H9 (cell line): ENCODE measurements around the gene PPP1R1B. TPM values are rescaled to one million over a fixed set of nuclear protein-coding genes. Genes with fewer than 3 reads are reported as not detected.

Experiments used
- DNase-seq: peaks from one replicate; pipeline ENCODE4 v3.0.0-alpha.2; 2017
- H2AFZ ChIP-seq: one replicate; pipeline ENCODE4 v1.6.1; 2013; ENCODE audit warnings: mild to moderate bottlenecking, low read length, control low read depth, moderate library complexity
- H2AK5ac ChIP-seq: 2 replicates; pipeline ENCODE4 v1.6.1; 2013; ENCODE audit warnings: low read length, control low read depth, mixed read lengths; ENCODE audit not compliant: insufficient read length
- H2BK120ac ChIP-seq: one replicate; pipeline ENCODE4 v1.6.1; 2013; ENCODE audit warnings: low read depth, mild to moderate bottlenecking, low read length, control low read depth, inconsistent platforms; ENCODE audit not compliant: poor library complexity, severe bottlenecking
- H2BK12ac ChIP-seq: 2 replicates; pipeline ENCODE4 v1.6.1; 2013; ENCODE audit warnings: low read length, control low read depth, mixed read lengths, low read depth; ENCODE audit not compliant: insufficient read length
- H2BK15ac ChIP-seq: 2 replicates; pipeline ENCODE4 v1.6.1; 2013; ENCODE audit warnings: low read depth, low read length, control low read depth
- H2BK20ac ChIP-seq: one replicate; pipeline ENCODE4 v1.6.1; 2013; ENCODE audit warnings: low read depth, mild to moderate bottlenecking, low read length, control low read depth, inconsistent platforms; ENCODE audit not compliant: poor library complexity, severe bottlenecking
- H2BK5ac ChIP-seq: 2 replicates; pipeline ENCODE4 v1.6.1; 2013; ENCODE audit warnings: low read length, control low read depth, mixed read lengths; ENCODE audit not compliant: insufficient read length
- H3K14ac ChIP-seq: 2 replicates; pipeline ENCODE4 v1.6.1; 2013; ENCODE audit warnings: low read length, control low read depth; ENCODE audit not compliant: insufficient read depth
- H3K18ac ChIP-seq: 2 replicates; pipeline ENCODE4 v1.6.1; 2013; ENCODE audit warnings: low read depth, mild to moderate bottlenecking, mixed read lengths, low read length, control low read depth; ENCODE audit not compliant: insufficient read length
- H3K23ac ChIP-seq: 2 replicates; pipeline ENCODE4 v1.6.1; 2013; ENCODE audit warnings: low read length, control low read depth, mixed read lengths, low read depth; ENCODE audit not compliant: insufficient read length
- H3K23me2 ChIP-seq: 2 replicates; pipeline ENCODE4 v1.6.1; 2013; ENCODE audit warnings: low read depth, mild to moderate bottlenecking, mixed read lengths, low read length, control low read depth; ENCODE audit not compliant: insufficient read length, poor library complexity, severe bottlenecking
- H3K27ac ChIP-seq: 2 replicates; pipeline ENCODE4 v1.5.1; 2013; ENCODE audit warnings: low read length, control low read depth, mixed read lengths, low read depth; ENCODE audit not compliant: insufficient read length
- H3K27me3 ChIP-seq: 2 replicates; pipeline ENCODE4 v1.6.1; 2013; ENCODE audit warnings: low read length, control low read depth, inconsistent platforms; ENCODE audit not compliant: insufficient read depth
- H3K4ac ChIP-seq: 2 replicates; pipeline ENCODE4 v1.6.1; 2013; ENCODE audit warnings: low read depth, mild to moderate bottlenecking, control low read depth, inconsistent platforms, low read length, moderate library complexity
- H3K4me1 ChIP-seq: 2 replicates; pipeline ENCODE4 v1.6.1; 2013; ENCODE audit warnings: low read length, control low read depth, inconsistent platforms; ENCODE audit not compliant: insufficient read depth
- H3K4me2 ChIP-seq: 2 replicates; pipeline ENCODE4 v1.6.1; 2013; ENCODE audit warnings: low read length, control low read depth, mixed read lengths; ENCODE audit not compliant: insufficient read length, insufficient read depth
- H3K56ac ChIP-seq: 2 replicates; pipeline ENCODE4 v1.6.1; 2013; ENCODE audit warnings: low read depth, mild to moderate bottlenecking, mixed read lengths, low read length, control low read depth; ENCODE audit not compliant: insufficient read length
- H3K79me1 ChIP-seq: 2 replicates; pipeline ENCODE4 v1.6.1; 2013; ENCODE audit warnings: low read depth, mild to moderate bottlenecking, moderate library complexity, low read length, control low read depth, inconsistent platforms; ENCODE audit not compliant: insufficient read depth, poor library complexity, severe bottlenecking
- H3K79me2 ChIP-seq: 2 replicates; pipeline ENCODE4 v1.6.1; 2013; ENCODE audit warnings: low read length, control low read depth, inconsistent platforms; ENCODE audit not compliant: insufficient read depth
- H3K9ac ChIP-seq: 2 replicates; pipeline ENCODE4 v1.6.1; 2013; ENCODE audit warnings: low read length, control low read depth, mixed read lengths; ENCODE audit not compliant: insufficient read length; ENCODE audit errors: extremely low read depth
- H3K9me3 ChIP-seq: one replicate; pipeline ENCODE4 v1.6.1; 2013; ENCODE audit warnings: low read depth, low read length, inconsistent platforms; ENCODE audit not compliant: control insufficient read depth
- H3T11ph ChIP-seq: one replicate; pipeline ENCODE4 v1.6.1; 2013; ENCODE audit warnings: mild to moderate bottlenecking, low read length, control low read depth, inconsistent platforms
- H4K20me1 ChIP-seq: one replicate; pipeline ENCODE4 v1.6.1; 2013; ENCODE audit not compliant: control insufficient read depth, insufficient read length, insufficient read depth
- H4K5ac ChIP-seq: 2 replicates; pipeline ENCODE4 v1.6.1; 2013; ENCODE audit warnings: low read depth, mild to moderate bottlenecking, mixed read lengths, low read length, control low read depth; ENCODE audit not compliant: insufficient read length
- H4K8ac ChIP-seq: replicated peaks from 2 replicates; pipeline ENCODE4 v1.6.1; 2013; ENCODE audit warnings: low read length, control low read depth, mixed read lengths, low read depth; ENCODE audit not compliant: insufficient read length
- H4K91ac ChIP-seq: 2 replicates; pipeline ENCODE4 v1.6.1; 2013; ENCODE audit warnings: low read depth, mild to moderate bottlenecking, moderate library complexity, mixed read lengths, low read length, control low read depth; ENCODE audit not compliant: insufficient read length
- H3K27ac Mint-ChIP-seq, 3 experiments: 2 replicates in 2 of 3; 3 replicates in 1 of 3; pipeline ENCODE4 v1.8.0; 2020 to 2021; ENCODE audit warnings: mixed read lengths in 3 of 3, mild to moderate bottlenecking in 1 of 3, moderate library complexity in 1 of 3
- H3K27me3 Mint-ChIP-seq: 2 replicates; pipeline ENCODE4 v1.8.0; 2021; ENCODE audit warnings: low read depth, mild to moderate bottlenecking, moderate library complexity, mixed read lengths
- H3K36me3 Mint-ChIP-seq, 3 experiments: 2 replicates in 2 of 3; 3 replicates in 1 of 3; pipeline ENCODE4 v1.8.0; 2020 to 2021; ENCODE audit warnings: low read depth in 3 of 3, mixed read lengths in 3 of 3; ENCODE audit not compliant: insufficient read depth in 1 of 3
- H3K4me1 Mint-ChIP-seq, 2 experiments: 2 replicates each; pipeline ENCODE4 v1.8.0; 2020; ENCODE audit warnings: mixed read lengths in 2 of 2
- H3K4me3 Mint-ChIP-seq, 2 experiments: 2 replicates in 1 of 2; 3 replicates in 1 of 2; pipeline ENCODE4 v1.8.0; 2020 to 2021; ENCODE audit warnings: mild to moderate bottlenecking in 2 of 2, mixed read lengths in 2 of 2, moderate library complexity in 1 of 2
- H3K9me3 Mint-ChIP-seq, 2 experiments: 2 replicates in 1 of 2; 3 replicates in 1 of 2; pipeline ENCODE4 v1.8.0; 2020; ENCODE audit warnings: mild to moderate bottlenecking in 2 of 2, mixed read lengths in 2 of 2, moderate library complexity in 1 of 2
- WGBS: extraction: QIAGEN DNeasy Blood & Tissue Kit; methylation state at CpG from one replicate; pipeline ENCODE4 v1.1.7; 2013; ENCODE audit warnings: missing lambda C conversion rate, low lambda C conversion rate, mixed read lengths; ENCODE audit not compliant: insufficient read length; ENCODE audit errors: extremely low coverage; 5-methylcytosine and 5-hydroxymethylcytosine counted together
- total RNA-seq: library from RNA; stranded (reverse); gene quantifications from 2 replicates; pipeline ENCODE4 v1.2.1, GENCODE V29; 2021
- TF ChIP-seq, protein P1 (sequence below): fragments of 200-600 bp; sonication (generic); conservative IDR thresholded peaks from 3 replicates; pipeline ENCODE4 v1.8.0; 2021; ENCODE audit warnings: antibody characterized with exemption, mild to moderate bottlenecking

The PPP1R1B gene
- total RNA-seq, 1 experiment from 2014 or later, result 15.5 TPM

DNA sequence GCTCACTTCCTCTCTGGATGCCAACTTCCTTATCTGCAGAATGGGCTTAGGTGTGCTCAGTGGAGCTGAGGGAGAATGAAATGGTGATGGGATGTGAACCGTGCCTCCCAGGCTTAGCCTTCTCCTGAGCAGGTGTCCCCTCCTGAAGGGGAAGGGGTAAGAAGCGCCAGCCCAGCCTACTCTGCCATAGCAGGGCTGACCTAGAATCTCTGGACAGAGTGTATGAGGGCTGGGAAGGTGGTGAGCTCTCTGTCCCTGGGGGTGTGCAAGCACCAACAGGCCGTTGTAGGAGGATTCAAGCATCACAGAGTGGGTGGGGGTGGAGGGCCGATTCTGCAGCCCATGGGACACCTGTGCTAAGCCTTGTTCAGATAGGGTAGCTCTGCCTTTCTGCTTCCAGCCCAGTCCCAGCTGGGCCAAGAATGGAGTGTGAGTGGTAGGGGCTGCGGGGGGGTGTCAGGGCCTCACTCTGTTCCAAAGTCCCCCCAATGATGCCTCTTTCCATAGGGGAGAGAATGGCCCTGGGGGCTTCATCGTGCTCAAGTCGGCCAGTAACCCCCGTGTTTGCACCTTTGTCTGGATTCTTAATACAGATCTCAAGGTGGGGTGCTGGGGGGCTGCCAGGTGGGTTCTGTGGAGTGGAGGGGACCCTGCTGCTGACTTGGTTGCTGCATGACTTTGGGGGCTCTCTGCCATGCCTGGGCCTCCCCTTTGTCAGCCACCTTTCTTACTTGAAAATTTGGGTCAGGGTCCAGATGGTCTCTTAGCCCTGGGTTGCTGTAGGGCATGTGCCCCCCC is 35.2 kb downstream of the PPP1R1B start:
- Histone ChIP-seq H3K4ac (no peak overlapping the region), H3T11ph (no peak overlapping the region), H4K91ac (no peak overlapping the region), H3K14ac (no peak overlapping the region), H3K9ac (no peak overlapping the region), H4K20me1 (no peaks in the 10 kb centered on the region), H3K27ac (no peak overlapping the region), H4K5ac (no peak overlapping the region), H2BK20ac (no peak overlapping the region), H3K4me2 (no peak overlapping the region), H3K23me2 (peaks cover under 1% of the 10 kb centered on the region), H3K27me3 (peaks cover 3% of the 10 kb centered on the region; the same call in 1 of the 2 replicates), H3K79me1 (no peaks in the 10 kb centered on the region), H3K79me2 (no peaks in the 10 kb centered on the region), H3K4me1 (peaks cover 6% of the 10 kb centered on the region; the same call in 1 of the 2 replicates), H3K18ac (no peak overlapping the region), H2BK15ac (no peak overlapping the region), H3K23ac (no peak overlapping the region), H2BK120ac (no peak overlapping the region), H2AFZ (no peak overlapping the region), H4K8ac (no peak overlapping the region), H2BK12ac (no peak overlapping the region), H3K9me3 (no peaks in the 10 kb centered on the region), H2AK5ac (no peak overlapping the region), H3K56ac (no peak overlapping the region), H2BK5ac (no peak overlapping the region)
- TF ChIP-seq, protein P1, sequence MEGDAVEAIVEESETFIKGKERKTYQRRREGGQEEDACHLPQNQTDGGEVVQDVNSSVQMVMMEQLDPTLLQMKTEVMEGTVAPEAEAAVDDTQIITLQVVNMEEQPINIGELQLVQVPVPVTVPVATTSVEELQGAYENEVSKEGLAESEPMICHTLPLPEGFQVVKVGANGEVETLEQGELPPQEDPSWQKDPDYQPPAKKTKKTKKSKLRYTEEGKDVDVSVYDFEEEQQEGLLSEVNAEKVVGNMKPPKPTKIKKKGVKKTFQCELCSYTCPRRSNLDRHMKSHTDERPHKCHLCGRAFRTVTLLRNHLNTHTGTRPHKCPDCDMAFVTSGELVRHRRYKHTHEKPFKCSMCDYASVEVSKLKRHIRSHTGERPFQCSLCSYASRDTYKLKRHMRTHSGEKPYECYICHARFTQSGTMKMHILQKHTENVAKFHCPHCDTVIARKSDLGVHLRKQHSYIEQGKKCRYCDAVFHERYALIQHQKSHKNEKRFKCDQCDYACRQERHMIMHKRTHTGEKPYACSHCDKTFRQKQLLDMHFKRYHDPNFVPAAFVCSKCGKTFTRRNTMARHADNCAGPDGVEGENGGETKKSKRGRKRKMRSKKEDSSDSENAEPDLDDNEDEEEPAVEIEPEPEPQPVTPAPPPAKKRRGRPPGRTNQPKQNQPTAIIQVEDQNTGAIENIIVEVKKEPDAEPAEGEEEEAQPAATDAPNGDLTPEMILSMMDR, result no peak
- no peak for DNase-seq
- Mint-ChIP-seq H3K4me1 (peaks cover 27 to 56% of the 10 kb centered on the region in 2 experiments), H3K9me3 (no peaks in the 10 kb centered on the region), H3K36me3 (peaks cover 5 to 25% (median 11%) of the 10 kb centered on the region in 3 experiments; a peak in 6 of 7 replicates), H3K27ac (no peak overlapping the region; a peak in 1 of 7 replicates), H3K27me3 (peaks cover 27% of the 10 kb centered on the region), H3K4me3 (no peak overlapping the region)
- no CpG with 5 or more reads among the region's 8 CpGs for WGBS
